Fibroblast of the aortic adventitia (primary cell): ENCODE measurements around the gene GDI2. TPM values are rescaled to one million over a fixed set of nuclear protein-coding genes. Genes with fewer than 3 reads are reported as not detected.

Experiments used
- DNase-seq: peaks from one replicate; pipeline ENCODE4 v3.0.0-alpha.2; 2010; ENCODE audit warnings: low read depth
- H3K4me3 ChIP-seq: 2 replicates; pipeline ENCODE4 v1.5.1; 2011; ENCODE audit warnings: low read depth, mild to moderate bottlenecking, control low read depth, low read length, moderate library complexity
- total RNA-seq: library from RNA; depleted of rRNA; stranded (reverse); fragments of >200 nt; gene quantifications from 2 replicates; pipeline ENCODE4 v1.2.3, GENCODE V29; 2012; ENCODE audit warnings: low replicate concordance
- TF ChIP-seq, protein P1 (sequence below): IDR thresholded peaks from 2 replicates; pipeline ENCODE4 v1.5.1; 2011; ENCODE audit warnings: mild to moderate bottlenecking, low read length, control low read depth, inconsistent platforms; ENCODE audit not compliant: insufficient read depth

The GDI2 gene
- total RNA-seq, 1 donor = 482 TPM

DNA sequence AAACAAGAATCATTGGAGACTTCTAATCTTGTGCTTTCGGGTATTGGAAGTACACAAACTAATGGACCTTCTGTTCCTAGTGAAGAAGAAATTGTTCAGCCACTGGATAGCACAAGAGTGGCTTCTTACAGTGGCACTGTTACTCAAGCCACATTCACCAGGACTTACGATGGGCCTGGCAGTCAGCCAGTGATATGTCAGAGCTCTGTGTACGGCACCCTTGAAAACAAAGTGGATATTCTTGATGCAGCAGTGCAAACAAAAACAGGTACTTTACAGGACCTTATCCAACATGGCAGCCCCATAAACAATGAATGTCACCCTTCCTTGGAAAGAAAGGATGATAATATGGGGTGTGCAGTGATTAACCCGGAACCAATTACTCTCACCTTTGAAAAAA is 67.0 kb downstream of the GDI2 start:
- TF ChIP-seq, protein P1, sequence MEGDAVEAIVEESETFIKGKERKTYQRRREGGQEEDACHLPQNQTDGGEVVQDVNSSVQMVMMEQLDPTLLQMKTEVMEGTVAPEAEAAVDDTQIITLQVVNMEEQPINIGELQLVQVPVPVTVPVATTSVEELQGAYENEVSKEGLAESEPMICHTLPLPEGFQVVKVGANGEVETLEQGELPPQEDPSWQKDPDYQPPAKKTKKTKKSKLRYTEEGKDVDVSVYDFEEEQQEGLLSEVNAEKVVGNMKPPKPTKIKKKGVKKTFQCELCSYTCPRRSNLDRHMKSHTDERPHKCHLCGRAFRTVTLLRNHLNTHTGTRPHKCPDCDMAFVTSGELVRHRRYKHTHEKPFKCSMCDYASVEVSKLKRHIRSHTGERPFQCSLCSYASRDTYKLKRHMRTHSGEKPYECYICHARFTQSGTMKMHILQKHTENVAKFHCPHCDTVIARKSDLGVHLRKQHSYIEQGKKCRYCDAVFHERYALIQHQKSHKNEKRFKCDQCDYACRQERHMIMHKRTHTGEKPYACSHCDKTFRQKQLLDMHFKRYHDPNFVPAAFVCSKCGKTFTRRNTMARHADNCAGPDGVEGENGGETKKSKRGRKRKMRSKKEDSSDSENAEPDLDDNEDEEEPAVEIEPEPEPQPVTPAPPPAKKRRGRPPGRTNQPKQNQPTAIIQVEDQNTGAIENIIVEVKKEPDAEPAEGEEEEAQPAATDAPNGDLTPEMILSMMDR = no peak
- DNase-seq = no peak
- H3K4me3 ChIP-seq = no peak overlapping the region

DNA sequence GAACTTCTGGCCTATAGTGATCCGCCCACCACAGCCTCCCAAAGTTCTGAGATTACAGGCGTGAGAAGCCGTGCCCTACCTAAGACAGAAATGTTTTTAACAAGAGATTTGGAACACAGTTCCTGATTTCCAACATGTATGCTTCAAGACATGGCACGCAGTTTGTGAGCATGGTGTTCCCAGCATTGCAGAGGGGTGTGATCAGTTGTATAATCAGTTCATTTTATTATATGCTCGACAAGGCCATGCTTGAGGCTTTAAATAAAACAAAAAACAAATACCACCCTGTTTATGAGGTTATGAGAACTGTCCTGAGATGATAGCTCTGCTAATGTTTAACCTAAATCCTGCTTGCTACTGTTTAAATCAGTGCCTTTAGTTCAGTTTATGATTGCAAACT is 68.4 kb downstream of the GDI2 start:
- no peak for DNase-seq
- TF ChIP-seq, protein P1 = no peak
- H3K4me3 ChIP-seq = no peak overlapping the region

DNA sequence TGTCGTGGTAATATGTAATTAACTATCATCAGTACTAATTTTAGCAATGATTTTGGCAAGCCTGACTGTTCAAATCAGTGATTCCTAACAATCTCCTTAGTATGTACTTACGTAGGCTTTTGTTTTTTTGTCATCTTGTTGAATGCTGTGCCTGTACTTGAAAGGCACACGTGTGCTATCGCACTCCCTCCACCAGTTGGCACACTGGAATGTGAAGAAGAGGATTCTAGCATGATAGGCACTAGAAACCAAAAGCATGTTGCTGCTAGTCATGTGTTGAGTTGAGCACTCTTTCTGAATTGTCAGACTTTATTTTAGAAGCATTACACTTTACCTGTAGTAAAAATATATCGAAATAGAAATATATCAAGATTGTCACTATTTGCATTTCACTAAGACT is 69.5 kb downstream of the GDI2 start:
- no peak overlapping the region for H3K4me3 ChIP-seq
- no peak for DNase-seq
- TF ChIP-seq, protein P1 = no peak

DNA sequence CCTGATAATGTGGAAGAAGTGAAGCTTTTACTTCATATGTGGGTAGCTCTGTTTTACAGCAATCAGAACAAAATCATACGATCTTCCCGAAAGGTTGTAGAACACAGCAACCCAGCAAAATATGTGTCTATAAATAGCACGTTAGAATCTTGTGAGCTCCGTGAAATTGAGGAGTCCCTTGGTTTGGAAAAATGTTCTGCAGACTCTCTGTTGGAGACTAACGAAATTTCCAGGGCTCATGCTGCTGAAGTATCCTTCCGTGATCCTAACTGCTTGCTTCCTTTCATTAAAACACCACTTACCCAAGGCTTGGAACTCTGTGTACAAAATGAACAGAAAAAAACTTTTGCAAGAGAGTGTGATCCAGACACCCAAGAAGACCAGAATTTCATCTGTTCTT is 71.1 kb downstream of the GDI2 start:
- no peak overlapping the region for H3K4me3 ChIP-seq
- no peak for DNase-seq
- TF ChIP-seq, protein P1 = no peak

DNA sequence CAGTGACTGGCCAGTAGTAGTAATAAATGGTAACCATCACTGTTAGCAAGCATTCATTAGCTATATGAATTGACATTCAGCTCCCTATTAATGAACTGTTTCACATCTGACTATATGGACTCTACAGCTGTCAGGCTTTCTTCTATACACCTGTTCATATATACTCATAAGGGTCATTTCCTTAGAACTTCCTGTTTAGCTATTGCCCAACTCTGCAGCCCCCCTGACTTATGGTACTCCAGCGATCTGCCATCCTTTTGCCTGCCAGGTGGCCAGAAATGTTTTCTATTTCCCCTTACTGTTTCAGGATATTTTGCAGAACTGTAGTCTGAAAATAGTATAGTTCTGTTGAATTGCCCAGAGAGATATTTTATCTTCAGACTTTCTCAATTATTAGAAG is 72.0 kb downstream of the GDI2 start:
- TF ChIP-seq, protein P1 = no peak
- no peak for DNase-seq

DNA sequence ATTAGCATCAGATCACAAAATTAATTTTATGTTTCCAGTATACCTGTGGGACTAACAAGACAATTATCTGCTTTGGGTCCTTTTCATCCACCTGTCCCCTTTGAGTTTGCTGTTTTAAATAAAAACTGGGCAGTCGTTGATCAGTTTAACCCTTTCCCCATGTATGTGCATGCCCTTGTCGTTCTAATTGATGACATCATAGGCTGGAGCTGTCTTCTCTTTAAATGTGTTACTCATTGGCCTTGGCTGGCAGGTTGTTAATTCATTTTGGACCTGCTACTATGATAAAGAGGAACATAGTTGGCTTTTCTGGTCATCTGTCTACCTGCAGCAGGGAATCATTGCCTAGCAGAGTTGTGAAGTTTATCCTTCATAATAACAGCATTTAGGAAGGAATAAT is 74.8 kb downstream of the GDI2 start:
- no peak for DNase-seq
- TF ChIP-seq, protein P1 = no peak
- H3K4me3 ChIP-seq = no peak overlapping the region

More for the DNA sequence above, 72.0 kb downstream of the GDI2 start:
- H3K4me3 ChIP-seq = no peak overlapping the region

DNA sequence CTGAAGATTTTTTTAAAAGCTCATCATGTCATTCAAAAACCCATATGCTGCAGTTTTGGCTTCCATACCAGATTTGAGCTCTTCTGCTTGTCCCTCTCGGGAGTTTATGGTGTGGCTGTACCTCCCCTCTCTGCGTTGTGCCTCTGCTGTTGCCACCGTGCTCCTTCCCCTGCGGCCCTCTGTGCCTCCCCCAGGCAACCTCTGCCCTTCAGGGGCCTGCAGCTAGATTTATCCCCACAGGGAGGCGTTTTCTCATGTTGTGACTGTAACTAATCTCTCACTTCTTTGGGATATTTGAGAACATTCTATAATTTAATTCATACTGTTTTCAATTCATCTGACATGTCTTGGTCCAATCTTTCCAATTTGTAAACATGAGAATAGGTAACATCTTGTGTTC is 75.9 kb downstream of the GDI2 start:
- H3K4me3 ChIP-seq = no peak overlapping the region
- DNase-seq = no peak
- TF ChIP-seq, protein P1 = no peak
